Measurements from ENCODE around the gene UBE2F.

- TF ChIP-seq, protein P1, sequence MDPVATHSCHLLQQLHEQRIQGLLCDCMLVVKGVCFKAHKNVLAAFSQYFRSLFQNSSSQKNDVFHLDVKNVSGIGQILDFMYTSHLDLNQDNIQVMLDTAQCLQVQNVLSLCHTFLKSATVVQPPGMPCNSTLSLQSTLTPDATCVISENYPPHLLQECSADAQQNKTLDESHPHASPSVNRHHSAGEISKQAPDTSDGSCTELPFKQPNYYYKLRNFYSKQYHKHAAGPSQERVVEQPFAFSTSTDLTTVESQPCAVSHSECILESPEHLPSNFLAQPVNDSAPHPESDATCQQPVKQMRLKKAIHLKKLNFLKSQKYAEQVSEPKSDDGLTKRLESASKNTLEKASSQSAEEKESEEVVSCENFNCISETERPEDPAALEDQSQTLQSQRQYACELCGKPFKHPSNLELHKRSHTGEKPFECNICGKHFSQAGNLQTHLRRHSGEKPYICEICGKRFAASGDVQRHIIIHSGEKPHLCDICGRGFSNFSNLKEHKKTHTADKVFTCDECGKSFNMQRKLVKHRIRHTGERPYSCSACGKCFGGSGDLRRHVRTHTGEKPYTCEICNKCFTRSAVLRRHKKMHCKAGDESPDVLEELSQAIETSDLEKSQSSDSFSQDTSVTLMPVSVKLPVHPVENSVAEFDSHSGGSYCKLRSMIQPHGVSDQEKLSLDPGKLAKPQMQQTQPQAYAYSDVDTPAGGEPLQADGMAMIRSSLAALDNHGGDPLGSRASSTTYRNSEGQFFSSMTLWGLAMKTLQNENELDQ (CRISPR knock-in tag; IDR thresholded peaks at IDR 0.05; ENCODE audit: borderline replicate concordance) = no peak
- TF ChIP-seq, protein P2, sequence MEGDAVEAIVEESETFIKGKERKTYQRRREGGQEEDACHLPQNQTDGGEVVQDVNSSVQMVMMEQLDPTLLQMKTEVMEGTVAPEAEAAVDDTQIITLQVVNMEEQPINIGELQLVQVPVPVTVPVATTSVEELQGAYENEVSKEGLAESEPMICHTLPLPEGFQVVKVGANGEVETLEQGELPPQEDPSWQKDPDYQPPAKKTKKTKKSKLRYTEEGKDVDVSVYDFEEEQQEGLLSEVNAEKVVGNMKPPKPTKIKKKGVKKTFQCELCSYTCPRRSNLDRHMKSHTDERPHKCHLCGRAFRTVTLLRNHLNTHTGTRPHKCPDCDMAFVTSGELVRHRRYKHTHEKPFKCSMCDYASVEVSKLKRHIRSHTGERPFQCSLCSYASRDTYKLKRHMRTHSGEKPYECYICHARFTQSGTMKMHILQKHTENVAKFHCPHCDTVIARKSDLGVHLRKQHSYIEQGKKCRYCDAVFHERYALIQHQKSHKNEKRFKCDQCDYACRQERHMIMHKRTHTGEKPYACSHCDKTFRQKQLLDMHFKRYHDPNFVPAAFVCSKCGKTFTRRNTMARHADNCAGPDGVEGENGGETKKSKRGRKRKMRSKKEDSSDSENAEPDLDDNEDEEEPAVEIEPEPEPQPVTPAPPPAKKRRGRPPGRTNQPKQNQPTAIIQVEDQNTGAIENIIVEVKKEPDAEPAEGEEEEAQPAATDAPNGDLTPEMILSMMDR (IDR thresholded peaks at IDR 0.05 in 2 of 3, conservative IDR thresholded peaks at IDR 0.05 in 1 of 3; ENCODE audit: insufficient read depth in 2 of 3, low read depth in 1 of 3, low read length in 3 of 3) = no peak
These were observed 2.0 kb upstream of the UBE2F start for GRCh38 chr2:237964578-237965404.

Measured in K562 (cell line).